ENCODE measurements around the gene MEGF11.

The MEGF11 gene

GRCh38 chr15:66131200-66131599, 122.3 kb downstream of the MEGF11 start:
- no peak overlapping the region for H3K27ac ChIP-seq
- H3K4me3 ChIP-seq: no peak overlapping the region

DNA sequence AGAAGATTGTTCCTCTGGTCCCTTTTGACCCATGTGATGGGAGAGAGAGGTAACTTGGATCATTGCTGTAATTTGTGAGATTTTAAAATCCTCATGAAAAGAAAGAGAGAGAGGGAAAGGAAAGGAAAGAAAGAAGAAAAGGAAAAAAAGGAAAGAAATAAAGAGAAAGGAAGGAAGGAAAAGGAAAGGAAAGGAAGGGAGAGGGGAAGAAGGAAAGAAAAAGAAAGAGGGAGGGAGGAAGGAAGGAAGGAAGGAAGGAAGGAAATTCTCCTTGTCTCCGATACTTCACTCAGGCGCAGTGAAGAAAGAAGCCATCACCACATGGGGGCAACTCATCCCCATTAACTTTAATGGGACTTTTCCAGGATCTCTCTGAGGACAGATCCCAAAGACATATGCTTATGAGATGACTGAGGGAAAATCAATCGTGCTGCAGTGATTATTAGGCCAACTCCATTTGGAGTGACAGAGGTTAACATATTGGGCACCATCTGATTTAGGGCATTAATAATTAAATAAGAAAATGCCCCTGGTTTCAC, 123.0 kb downstream of the MEGF11 start:
- no peak overlapping the region for H3K4me3 ChIP-seq
- H3K27ac ChIP-seq: no peak overlapping the region

DNA sequence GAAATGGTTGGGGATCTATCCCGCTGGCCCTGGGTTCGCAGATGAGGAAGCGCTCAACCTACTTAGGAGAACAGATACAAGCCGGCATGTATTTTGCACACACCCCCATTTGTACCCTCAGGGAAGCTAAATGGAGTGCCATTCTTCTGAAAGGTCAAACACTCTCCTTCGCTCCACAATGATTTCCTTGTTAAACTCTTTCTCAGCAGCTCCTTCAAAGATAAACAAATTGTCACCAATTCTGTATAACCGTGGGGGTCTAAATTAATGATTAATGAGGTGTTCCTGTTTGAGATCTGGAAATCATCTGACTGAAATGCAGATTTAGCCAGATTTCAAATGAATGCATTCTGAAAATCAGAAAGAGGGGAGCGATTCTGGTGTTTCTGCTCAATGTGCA, 124.0 kb downstream of the MEGF11 start:
- H3K4me3 ChIP-seq: no peak overlapping the region
- no peak overlapping the region for H3K27ac ChIP-seq

GRCh38 chr15:66128116-66128680, 125.4 kb downstream of the MEGF11 start:
- H3K4me3 ChIP-seq: no peak overlapping the region
- H3K27ac ChIP-seq: no peak overlapping the region

GRCh38 chr15:66126456-66126855, 127.1 kb downstream of the MEGF11 start:
- Histone ChIP-seq H3K27ac (no peak overlapping the region), H3K4me3 (no peak overlapping the region)

- H3K4me3 ChIP-seq: no peak overlapping the region
- H3K27ac ChIP-seq: no peak overlapping the region
Measured at GRCh38 chr15:66126031-66126441, 127.5 kb downstream of the MEGF11 start.

- Histone ChIP-seq H3K27ac (no peak overlapping the region), H3K4me3 (no peak overlapping the region)
Measured at GRCh38 chr15:66124651-66125050, 128.9 kb downstream of the MEGF11 start.

DNA sequence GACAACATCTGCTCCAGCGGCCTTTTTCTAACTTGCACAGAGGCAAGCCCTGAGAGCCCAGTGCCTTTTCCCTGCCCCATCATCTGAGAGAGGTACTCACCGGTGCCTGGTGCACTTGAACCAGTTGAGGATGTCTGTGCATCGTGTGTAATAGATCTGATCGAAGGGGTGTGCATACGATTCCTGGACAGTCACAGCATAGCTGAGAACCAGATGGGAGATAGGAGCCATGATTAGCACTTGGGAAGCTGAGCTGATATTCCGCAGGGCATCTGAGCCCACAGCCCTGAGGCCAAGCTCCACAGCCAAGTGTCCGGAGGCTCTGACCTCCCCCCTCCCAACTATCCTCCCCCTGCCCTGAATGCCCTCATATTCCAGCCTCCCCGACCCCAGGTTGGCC, 129.8 kb downstream of the MEGF11 start:
- Histone ChIP-seq H3K4me3 (no peak overlapping the region), H3K27ac (no peak overlapping the region)

DNA sequence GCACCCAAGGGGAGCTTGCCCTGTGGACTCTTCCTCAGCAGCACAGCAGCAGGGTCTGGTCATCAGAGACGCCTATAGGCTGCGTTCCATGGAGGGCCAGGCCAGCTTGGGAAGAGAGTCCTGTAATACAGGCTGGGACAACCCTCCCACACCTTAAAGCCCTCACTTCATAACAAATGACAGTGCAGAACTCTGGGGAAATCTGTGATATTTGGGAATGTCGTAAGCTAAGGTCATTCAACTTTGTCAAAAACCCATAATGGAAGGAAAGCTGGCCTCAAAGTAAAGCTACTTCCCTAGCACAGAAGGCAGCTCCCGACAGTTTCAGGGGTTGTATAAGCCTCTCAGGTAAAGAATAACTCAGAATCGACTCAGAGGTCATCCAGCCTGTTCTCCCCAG, 133.1 kb downstream of the MEGF11 start:
- no peak overlapping the region for H3K27ac ChIP-seq
- H3K4me3 ChIP-seq: no peak overlapping the region

DNA sequence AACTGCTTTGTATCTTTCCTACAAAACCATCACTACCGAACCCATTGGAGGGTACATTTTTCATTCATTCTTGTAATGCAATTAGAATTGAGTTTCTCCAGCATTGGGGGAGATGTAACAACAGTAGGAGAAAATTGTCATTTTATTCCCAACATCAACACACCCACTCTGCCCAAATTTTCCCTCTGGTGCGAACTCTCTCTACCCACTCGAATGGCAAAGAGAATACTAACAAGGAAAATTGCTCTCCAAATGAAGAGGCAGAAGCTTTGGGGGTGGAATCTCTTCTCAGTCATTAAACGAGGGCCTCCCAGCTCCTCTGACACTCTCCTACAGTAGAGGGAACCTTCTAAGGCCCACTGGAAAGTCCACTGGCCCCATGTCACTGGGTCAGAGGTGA, 135.7 kb downstream of the MEGF11 start:
- Histone ChIP-seq H3K4me3 (no peak overlapping the region), H3K27ac (no peak overlapping the region)

DNA sequence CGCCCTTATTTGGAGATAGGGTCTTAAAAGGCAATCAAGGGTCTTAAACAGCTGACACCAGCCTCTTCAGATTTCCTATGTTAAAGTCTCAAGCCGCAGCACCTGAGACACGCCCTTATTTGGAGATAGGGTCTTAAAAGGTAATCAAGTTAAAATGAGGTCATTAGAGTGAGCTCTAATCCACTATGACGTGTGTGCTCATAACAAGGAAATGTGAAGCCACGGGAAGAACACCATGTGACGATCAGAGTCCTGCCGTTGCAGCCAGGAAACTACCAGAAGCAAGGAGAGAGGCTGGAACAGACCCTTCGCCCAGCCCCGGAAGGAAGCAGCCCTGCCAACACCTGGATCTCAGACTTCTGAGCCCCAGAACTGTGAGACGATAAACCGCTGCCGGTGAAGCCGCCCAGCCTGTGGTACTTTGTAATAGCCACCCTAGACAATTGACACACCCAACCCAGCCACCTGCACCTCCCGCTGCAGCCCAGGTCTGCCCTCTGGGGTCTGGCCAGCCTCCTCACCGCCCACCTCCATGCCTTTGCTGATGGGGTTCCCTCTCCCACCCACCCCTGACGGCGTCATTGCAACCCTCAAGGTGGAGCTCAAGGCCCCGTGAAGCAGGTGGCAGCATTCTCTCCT, 137.9 kb downstream of the MEGF11 start:
- Histone ChIP-seq H3K27ac (peak overlapping the region in 2 of 21 experiments; percentile 10 to 53), H3K4me3 (no peak overlapping the region)

GRCh38 chr15:66114863-66115425, 138.6 kb downstream of the MEGF11 start:
- Histone ChIP-seq H3K27ac (peak overlapping the region in 7 of 21 experiments; percentile 4 to 65 (median 49)), H3K4me3 (no peak overlapping the region)

- Histone ChIP-seq H3K4me3 (no peak overlapping the region), H3K27ac (no peak overlapping the region)
Measured at GRCh38 chr15:66112388-66112787, 141.2 kb downstream of the MEGF11 start.

GRCh38 chr15:66111363-66111762, 142.2 kb downstream of the MEGF11 start:
- no peak overlapping the region for H3K27ac ChIP-seq
- no peak overlapping the region for H3K4me3 ChIP-seq

DNA sequence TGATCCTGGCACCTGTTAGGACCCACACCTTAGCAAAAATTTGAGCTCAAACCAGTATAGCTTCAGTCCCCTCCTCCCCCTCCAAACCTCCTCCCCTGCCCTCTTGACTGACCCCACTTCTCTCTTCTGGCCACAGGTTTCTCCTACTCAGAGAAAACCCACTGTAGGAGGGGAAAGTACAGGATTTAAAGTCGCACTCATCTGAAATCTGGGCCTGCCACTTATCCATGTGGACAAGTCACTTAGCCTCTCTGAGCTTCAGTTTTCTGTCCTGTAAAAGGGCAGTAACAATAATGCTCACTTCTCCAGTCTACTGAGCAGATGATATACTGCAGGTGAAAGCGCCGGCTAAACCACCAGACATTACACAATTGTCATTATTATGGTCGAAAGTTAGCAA, 142.7 kb downstream of the MEGF11 start:
- H3K27ac ChIP-seq: no peak overlapping the region
- H3K4me3 ChIP-seq: no peak overlapping the region

GRCh38 chr15:66109826-66110225, 143.7 kb downstream of the MEGF11 start:
- no peak overlapping the region for H3K4me3 ChIP-seq
- H3K27ac ChIP-seq: no peak overlapping the region

- H3K27ac ChIP-seq: no peak overlapping the region
Measured at GRCh38 chr15:66108483-66109265, 144.9 kb downstream of the MEGF11 start.

GRCh38 chr15:66107070-66107469, 146.5 kb downstream of the MEGF11 start:
- Histone ChIP-seq H3K4me3 (no peak overlapping the region), H3K27ac (no peak overlapping the region)

More at GRCh38 chr15:66108483-66109265, 144.9 kb downstream of the MEGF11 start:
- H3K4me3 ChIP-seq: no peak overlapping the region

- Histone ChIP-seq H3K27ac (no peak overlapping the region), H3K4me3 (no peak overlapping the region)
Measured at GRCh38 chr15:66105286-66106265, 148.0 kb downstream of the MEGF11 start.

- no peak overlapping the region for H3K4me3 ChIP-seq
- H3K27ac ChIP-seq: no peak overlapping the region
Measured at GRCh38 chr15:66103293-66103590, 150.3 kb downstream of the MEGF11 start.
